NT2/D1 (cell line): ENCODE measurements around the gene HAX1.

Experiments used
- YY1 ChIP-seq: IDR thresholded peaks from 2 replicates; pipeline ENCODE4 v1.6.1; 2011; ENCODE audit not compliant: insufficient read length, insufficient read depth
- ZNF274 ChIP-seq: IDR thresholded peaks from 2 replicates; pipeline ENCODE4 v1.6.1; 2011; ENCODE audit warnings: mild to moderate bottlenecking, low read depth, low read length

GRCh38 chr1:154265586-154265985 lies 6.8 kb upstream of the HAX1 start:
- TF ChIP-seq ZNF274 (no peak), YY1 (no peak)
